Natural killer cell (primary cell): ENCODE results near the gene VIPR2. TPM values are rescaled to one million over a fixed set of nuclear protein-coding genes. Genes with fewer than 3 reads are reported as not detected.

Source experiments
- ATAC-seq, 3 donors: fragments of 150-1000 bp in 2 of 3; fragments of 200-7000 bp in 1 of 3; cut with Tn5 transposase; 1 replicate in 1 of 3; 2 replicates in 2 of 3; pipeline ENCODE4 v1.10.0; 2021; ENCODE audit warnings: mild to moderate bottlenecking in 2 of 3, moderate library complexity in 2 of 3
- DNase-seq, 2 donors: peaks; one replicate each; pipeline versions ENCODE4 v3.0.0 to v3.0.0-alpha.2; 2013 to 2021; ENCODE audit warnings: mixed read lengths in 1 of 2
- H3K27ac ChIP-seq: one replicate; pipeline ENCODE4 v1.5.1; 2013; ENCODE audit warnings: mild to moderate bottlenecking, low read length
- H3K27me3 ChIP-seq: one replicate; pipeline ENCODE4 v1.6.1; 2013; ENCODE audit warnings: low read length; ENCODE audit not compliant: control insufficient read depth, insufficient read depth
- H3K36me3 ChIP-seq: one replicate; pipeline ENCODE4 v1.6.1; 2013; ENCODE audit warnings: low read length; ENCODE audit not compliant: control insufficient read depth, insufficient read depth
- H3K4me1 ChIP-seq: one replicate; pipeline ENCODE4 v1.6.1; 2013; ENCODE audit warnings: low read length; ENCODE audit not compliant: control insufficient read depth, insufficient read depth
- H3K4me3 ChIP-seq: one replicate; pipeline ENCODE4 v1.5.1; 2013; ENCODE audit warnings: low read length
- H3K9me3 ChIP-seq: one replicate; pipeline ENCODE4 v1.6.1; 2013; ENCODE audit warnings: low read length; ENCODE audit not compliant: control insufficient read depth, insufficient read depth
- H3K27ac Mint-ChIP-seq, 2 donors: one replicate each; pipeline ENCODE4 v1.8.0; 2022; ENCODE audit warnings: mild to moderate bottlenecking in 2 of 2, mixed read lengths in 2 of 2, moderate library complexity in 1 of 2
- H3K27me3 Mint-ChIP-seq, 2 donors: one replicate each; pipeline ENCODE4 v1.8.0; 2022; ENCODE audit warnings: low read depth in 2 of 2, mixed read lengths in 2 of 2
- H3K36me3 Mint-ChIP-seq: one replicate; pipeline ENCODE4 v1.8.0; 2022; ENCODE audit warnings: mixed read lengths
- H3K4me1 Mint-ChIP-seq, 2 donors: one replicate each; pipeline ENCODE4 v1.8.0; 2022; ENCODE audit warnings: mixed read lengths in 2 of 2
- H3K4me3 Mint-ChIP-seq: one replicate; pipeline ENCODE4 v1.8.0; 2022; ENCODE audit warnings: mild to moderate bottlenecking, moderate library complexity, mixed read lengths
- H3K9me3 Mint-ChIP-seq, 2 donors: one replicate each; pipeline ENCODE4 v1.8.0; 2022; ENCODE audit warnings: mixed read lengths in 2 of 2
- WGBS: methylation state at CpG from one replicate; pipeline ENCODE4 v1.1.7; 2013; ENCODE audit warnings: missing lambda C conversion rate; ENCODE audit not compliant: insufficient coverage; 5-methylcytosine and 5-hydroxymethylcytosine counted together
- intact Hi-C: fragments of 100-400 bp; cut with micrococcal nuclease; formaldehyde crosslinking; loops from one replicate; pipeline ENCODE4 v1.14.2; 2022
- total RNA-seq, 4 donors: library from RNA; stranded (reverse); fragments of 120-200 nt in 1 of 4; gene quantifications; one replicate each; pipeline versions ENCODE4 v1.2.3 to v1.2.4, GENCODE V29; 2013 to 2022
- TF ChIP-seq, protein P1 (sequence below): fragments of 200-600 bp; IDR thresholded peaks from one replicate; pipeline ENCODE4 v1.8.0; 2022; ENCODE audit warnings: antibody characterized with exemption

VIPR2 gene
- total RNA-seq, 3 donors from 2014 or later (not counting 1 experiment from before 2014, with no cell fraction given) = 2.2 to 4.9 (median 4.7) TPM

DNA sequence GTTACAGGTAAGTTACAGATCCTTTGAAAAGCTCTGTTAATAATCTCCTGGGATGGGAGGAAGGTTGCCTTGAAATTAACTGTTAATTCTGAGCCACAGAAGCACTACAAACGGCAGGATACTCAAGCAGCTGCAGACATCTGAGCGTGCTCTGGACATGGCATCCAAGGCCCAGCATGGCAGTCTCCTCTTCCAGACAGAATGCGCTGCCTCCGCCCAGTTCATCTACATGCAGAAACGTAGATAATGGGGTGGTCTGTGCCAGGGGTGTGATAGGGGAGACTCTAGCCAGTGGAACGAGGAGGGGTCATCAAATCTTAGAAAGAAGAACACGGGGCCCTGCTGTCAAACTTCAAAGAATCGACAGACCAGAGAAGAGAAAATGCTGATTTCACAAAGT is 13.8 kb downstream of the VIPR2 start:
- intact Hi-C loops = no loop called here
- Histone ChIP-seq H3K4me3 (no peak overlapping the region), H3K36me3 (no peaks in the 10 kb centered on the region), H3K9me3 (no peaks in the 10 kb centered on the region), H3K27me3 (no peaks in the 10 kb centered on the region), H3K4me1 (no peaks in the 10 kb centered on the region), H3K27ac (no peak overlapping the region)
- 79% methylated on average over 8 of the region's 8 CpGs for WGBS
- H3K4me3 Mint-ChIP-seq = no peak overlapping the region
- peaks cover 7 to 14% of the 10 kb centered on the region in 2 donors for H3K27me3 Mint-ChIP-seq
- no peak overlapping the region for H3K27ac Mint-ChIP-seq
- ATAC-seq (no peak), DNase-seq (no peak)
- no peaks in the 10 kb centered on the region for H3K9me3 Mint-ChIP-seq
- no peaks in the 10 kb centered on the region for H3K4me1 Mint-ChIP-seq
- no peaks in the 10 kb centered on the region for H3K36me3 Mint-ChIP-seq
- TF ChIP-seq, protein P1, sequence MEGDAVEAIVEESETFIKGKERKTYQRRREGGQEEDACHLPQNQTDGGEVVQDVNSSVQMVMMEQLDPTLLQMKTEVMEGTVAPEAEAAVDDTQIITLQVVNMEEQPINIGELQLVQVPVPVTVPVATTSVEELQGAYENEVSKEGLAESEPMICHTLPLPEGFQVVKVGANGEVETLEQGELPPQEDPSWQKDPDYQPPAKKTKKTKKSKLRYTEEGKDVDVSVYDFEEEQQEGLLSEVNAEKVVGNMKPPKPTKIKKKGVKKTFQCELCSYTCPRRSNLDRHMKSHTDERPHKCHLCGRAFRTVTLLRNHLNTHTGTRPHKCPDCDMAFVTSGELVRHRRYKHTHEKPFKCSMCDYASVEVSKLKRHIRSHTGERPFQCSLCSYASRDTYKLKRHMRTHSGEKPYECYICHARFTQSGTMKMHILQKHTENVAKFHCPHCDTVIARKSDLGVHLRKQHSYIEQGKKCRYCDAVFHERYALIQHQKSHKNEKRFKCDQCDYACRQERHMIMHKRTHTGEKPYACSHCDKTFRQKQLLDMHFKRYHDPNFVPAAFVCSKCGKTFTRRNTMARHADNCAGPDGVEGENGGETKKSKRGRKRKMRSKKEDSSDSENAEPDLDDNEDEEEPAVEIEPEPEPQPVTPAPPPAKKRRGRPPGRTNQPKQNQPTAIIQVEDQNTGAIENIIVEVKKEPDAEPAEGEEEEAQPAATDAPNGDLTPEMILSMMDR = no peak

DNA sequence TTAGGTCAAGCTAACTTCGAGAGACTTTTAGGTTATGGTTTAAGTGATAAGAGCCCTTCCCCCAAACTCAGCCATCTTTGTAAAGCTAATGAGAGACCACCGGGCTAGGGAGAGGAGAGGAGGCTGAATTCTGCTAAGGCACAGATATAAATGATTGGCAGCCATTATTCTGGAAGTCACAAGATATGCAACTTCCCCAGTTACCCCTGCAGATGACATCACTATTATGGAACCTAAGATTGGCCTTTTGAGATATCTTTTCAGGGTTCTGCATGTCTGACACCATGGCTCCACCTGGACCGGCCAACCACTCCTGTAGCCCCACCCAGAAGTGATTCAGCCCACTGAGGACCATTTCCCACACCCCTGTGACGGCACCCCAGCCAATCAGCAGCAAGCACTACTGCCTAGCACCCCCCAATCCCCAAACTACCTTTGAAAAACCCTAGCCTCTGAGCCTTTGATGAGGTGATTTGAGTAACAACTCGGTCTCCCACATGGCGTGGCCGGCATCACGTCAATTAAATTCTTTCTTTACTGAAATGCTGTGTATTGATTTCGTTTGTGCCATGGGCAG is 14.4 kb downstream of the VIPR2 start:
- H3K4me3 Mint-ChIP-seq = no peak overlapping the region

DNA sequence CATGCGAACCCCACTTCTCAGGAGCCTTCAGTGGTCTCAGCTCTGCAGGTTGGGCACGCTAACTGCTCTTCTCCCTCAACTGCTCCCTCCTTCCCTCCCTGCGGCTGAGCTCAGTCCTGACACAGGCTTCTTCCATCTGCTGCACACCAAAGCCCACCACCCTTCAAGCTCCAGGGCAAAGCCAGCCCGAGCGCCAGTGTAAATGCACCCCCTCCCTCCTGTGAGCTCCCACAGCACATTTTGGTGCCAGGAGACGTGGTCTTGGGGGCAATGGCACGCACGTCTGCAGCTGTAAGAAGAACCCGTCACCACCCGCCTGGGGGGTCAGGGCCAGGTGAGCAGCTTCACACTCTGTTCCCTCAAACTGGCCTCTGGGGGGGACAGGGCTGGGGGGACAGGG is 15.9 kb downstream of the VIPR2 start:
- no peaks in the 10 kb centered on the region for H3K36me3 ChIP-seq
- H3K9me3 Mint-ChIP-seq = no peaks in the 10 kb centered on the region
- H3K27me3 ChIP-seq = no peaks in the 10 kb centered on the region
- intact Hi-C loops = no loop called here
- ATAC-seq (no peak), DNase-seq (no peak)
- H3K27ac ChIP-seq = no peak overlapping the region
- WGBS = 91% methylated on average over 10 of the region's 10 CpGs
- H3K27me3 Mint-ChIP-seq = peaks cover 14 to 18% of the 10 kb centered on the region in 2 donors
- TF ChIP-seq, protein P1 = no peak
- no peak overlapping the region for H3K4me3 ChIP-seq
- H3K4me1 ChIP-seq = no peaks in the 10 kb centered on the region
- H3K27ac Mint-ChIP-seq = no peak overlapping the region
- no peaks in the 10 kb centered on the region for H3K36me3 Mint-ChIP-seq
- H3K4me1 Mint-ChIP-seq = no peaks in the 10 kb centered on the region
- no peak overlapping the region for H3K4me3 Mint-ChIP-seq
- no peaks in the 10 kb centered on the region for H3K9me3 ChIP-seq

More for the DNA sequence above, 14.4 kb downstream of the VIPR2 start:
- TF ChIP-seq, protein P1 = no peak
- 81% methylated on average over 7 of the region's 9 CpGs for WGBS
- no peaks in the 10 kb centered on the region for H3K36me3 ChIP-seq
- Mint-ChIP-seq H3K9me3 (no peaks in the 10 kb centered on the region), H3K36me3 (no peaks in the 10 kb centered on the region), H3K27me3 (peaks cover 7 to 14% of the 10 kb centered on the region in 2 donors), H3K27ac (no peak overlapping the region), H3K4me1 (no peaks in the 10 kb centered on the region)
- H3K27ac ChIP-seq = no peak overlapping the region
- H3K4me1 ChIP-seq = no peaks in the 10 kb centered on the region
- ATAC-seq (no peak), DNase-seq (no peak)
- H3K4me3 ChIP-seq = no peak overlapping the region
- intact Hi-C loops = no loop called here
- H3K27me3 ChIP-seq = no peaks in the 10 kb centered on the region
- no peaks in the 10 kb centered on the region for H3K9me3 ChIP-seq
